ENCODE data around the gene FOSL2.

DNA sequence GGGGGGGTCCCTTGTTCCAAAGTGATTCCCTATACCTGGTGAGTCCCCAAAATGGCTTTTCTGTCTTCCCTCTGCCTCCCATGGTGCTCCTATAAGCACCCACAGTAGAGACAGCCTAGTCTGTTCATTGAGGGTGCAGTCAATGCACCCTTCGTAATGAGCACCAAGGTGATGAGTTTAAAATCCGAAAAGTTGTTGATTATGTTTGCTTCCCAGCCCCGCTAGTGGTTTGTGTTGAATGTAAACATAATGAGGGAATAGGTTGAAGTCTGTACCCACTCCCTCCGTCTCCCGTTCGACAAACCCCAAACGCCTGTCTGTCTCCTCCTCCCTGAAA lies 2.3 kb downstream of the FOSL2 start:
- TF ChIP-seq, protein P1, sequence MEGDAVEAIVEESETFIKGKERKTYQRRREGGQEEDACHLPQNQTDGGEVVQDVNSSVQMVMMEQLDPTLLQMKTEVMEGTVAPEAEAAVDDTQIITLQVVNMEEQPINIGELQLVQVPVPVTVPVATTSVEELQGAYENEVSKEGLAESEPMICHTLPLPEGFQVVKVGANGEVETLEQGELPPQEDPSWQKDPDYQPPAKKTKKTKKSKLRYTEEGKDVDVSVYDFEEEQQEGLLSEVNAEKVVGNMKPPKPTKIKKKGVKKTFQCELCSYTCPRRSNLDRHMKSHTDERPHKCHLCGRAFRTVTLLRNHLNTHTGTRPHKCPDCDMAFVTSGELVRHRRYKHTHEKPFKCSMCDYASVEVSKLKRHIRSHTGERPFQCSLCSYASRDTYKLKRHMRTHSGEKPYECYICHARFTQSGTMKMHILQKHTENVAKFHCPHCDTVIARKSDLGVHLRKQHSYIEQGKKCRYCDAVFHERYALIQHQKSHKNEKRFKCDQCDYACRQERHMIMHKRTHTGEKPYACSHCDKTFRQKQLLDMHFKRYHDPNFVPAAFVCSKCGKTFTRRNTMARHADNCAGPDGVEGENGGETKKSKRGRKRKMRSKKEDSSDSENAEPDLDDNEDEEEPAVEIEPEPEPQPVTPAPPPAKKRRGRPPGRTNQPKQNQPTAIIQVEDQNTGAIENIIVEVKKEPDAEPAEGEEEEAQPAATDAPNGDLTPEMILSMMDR (IDR thresholded peaks at IDR 0.05), result no peak
- TF ChIP-seq POLR2A (IDR thresholded peaks at IDR 0.05), result no peak

Measured in Peyer's patch (tissue), 4 donors.